K562 treated with DMSO at 1 percent for 4 hours (cell line): Measurements from ENCODE around the gene MXRA5. TPM values are rescaled to one million over a fixed set of nuclear protein-coding genes. Genes with fewer than 3 reads are reported as not detected.

ENCODE experiments used
- total RNA-seq: library from RNA; unstranded; fragments of 300-600 nt; gene quantifications from 2 replicates; pipeline ENCODE4 v1.2.3, GENCODE V29; 2022; ENCODE audit not compliant: insufficient read depth

The MXRA5 gene, protein sequence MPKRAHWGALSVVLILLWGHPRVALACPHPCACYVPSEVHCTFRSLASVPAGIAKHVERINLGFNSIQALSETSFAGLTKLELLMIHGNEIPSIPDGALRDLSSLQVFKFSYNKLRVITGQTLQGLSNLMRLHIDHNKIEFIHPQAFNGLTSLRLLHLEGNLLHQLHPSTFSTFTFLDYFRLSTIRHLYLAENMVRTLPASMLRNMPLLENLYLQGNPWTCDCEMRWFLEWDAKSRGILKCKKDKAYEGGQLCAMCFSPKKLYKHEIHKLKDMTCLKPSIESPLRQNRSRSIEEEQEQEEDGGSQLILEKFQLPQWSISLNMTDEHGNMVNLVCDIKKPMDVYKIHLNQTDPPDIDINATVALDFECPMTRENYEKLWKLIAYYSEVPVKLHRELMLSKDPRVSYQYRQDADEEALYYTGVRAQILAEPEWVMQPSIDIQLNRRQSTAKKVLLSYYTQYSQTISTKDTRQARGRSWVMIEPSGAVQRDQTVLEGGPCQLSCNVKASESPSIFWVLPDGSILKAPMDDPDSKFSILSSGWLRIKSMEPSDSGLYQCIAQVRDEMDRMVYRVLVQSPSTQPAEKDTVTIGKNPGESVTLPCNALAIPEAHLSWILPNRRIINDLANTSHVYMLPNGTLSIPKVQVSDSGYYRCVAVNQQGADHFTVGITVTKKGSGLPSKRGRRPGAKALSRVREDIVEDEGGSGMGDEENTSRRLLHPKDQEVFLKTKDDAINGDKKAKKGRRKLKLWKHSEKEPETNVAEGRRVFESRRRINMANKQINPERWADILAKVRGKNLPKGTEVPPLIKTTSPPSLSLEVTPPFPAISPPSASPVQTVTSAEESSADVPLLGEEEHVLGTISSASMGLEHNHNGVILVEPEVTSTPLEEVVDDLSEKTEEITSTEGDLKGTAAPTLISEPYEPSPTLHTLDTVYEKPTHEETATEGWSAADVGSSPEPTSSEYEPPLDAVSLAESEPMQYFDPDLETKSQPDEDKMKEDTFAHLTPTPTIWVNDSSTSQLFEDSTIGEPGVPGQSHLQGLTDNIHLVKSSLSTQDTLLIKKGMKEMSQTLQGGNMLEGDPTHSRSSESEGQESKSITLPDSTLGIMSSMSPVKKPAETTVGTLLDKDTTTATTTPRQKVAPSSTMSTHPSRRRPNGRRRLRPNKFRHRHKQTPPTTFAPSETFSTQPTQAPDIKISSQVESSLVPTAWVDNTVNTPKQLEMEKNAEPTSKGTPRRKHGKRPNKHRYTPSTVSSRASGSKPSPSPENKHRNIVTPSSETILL (N-terminal part only)
- total RNA-seq: not detected in 2 replicates

DNA sequence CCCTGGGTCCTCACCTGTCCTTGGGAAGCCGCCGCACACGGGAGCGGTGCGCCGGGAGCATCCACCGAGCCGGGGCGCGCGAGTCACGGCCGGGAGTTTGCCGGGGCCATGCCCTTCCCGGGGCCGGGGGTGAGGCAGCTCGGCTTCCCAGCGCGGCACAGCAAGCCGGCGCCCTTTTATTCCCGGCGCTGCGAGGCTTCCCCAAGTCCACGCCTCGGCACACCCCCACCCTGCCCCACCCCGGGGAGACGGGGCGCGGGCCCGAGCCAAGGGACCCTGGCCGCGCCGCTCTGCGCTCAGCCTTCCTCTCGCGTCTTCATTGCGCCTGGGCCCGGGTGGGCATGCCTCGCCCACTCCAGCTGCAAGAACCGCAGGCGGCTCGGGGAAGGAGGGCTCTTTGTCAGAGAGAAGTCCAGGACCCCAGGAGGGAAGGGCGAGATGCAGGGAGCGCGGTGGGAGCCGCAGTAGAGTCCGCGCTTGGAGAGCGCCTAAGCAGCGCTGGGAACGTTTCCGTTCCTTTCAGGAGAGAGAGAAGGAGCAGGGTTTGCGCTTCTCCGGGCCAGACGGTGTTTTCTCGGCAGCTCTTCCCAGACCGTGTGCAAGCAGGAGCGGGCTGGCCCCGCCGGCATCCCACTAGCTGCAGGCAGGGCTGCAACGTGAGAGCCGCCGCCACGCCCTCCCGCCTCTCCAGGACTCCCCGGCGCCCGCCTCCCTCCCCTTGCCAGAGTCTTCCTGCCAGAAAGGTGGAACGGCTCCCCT lies at the start of gene MXRA5:
Gene MXRA5 (minus strand): TSS at position 152 of the 759 bp plus-strand sequence. CDS start 2,819 bp downstream, outside the sequence.

